HepG2 (cell line): ENCODE data around the gene SVOP. TPM values are rescaled to one million over a fixed set of nuclear protein-coding genes. Genes with fewer than 3 reads are reported as not detected.

Source experiments
- ARID5B ChIP-seq: IDR thresholded peaks from 2 replicates; pipeline ENCODE4 v1.4.0; 2020; ENCODE audit warnings: mild to moderate bottlenecking, missing genetic modification reagents
- ATF5 ChIP-seq: sonication (generic); formaldehyde crosslinking; IDR thresholded peaks from 2 replicates; pipeline ENCODE4 v1.4.0; 2020; ENCODE audit warnings: mild to moderate bottlenecking, low read depth, missing genetic modification reagents
- CREB1 ChIP-seq, 2 experiments: fragments of 450-650 bp in 1 of 2; IDR thresholded peaks; 2 replicates each; pipeline ENCODE4 v1.6.1; 2016 to 2017; ENCODE audit warnings: control low read depth in 1 of 2, mild to moderate bottlenecking in 1 of 2, missing compliant biosample characterization in 1 of 2, missing genetic modification characterization in 1 of 2
- CREB3 ChIP-seq: sonication (generic); formaldehyde crosslinking; IDR thresholded peaks from 2 replicates; pipeline ENCODE4 v1.5.0; 2020; ENCODE audit warnings: missing genetic modification reagents
- CREM ChIP-seq, 2 experiments: sonication (generic) in 1 of 2; formaldehyde crosslinking in 1 of 2; IDR thresholded peaks; 2 replicates each; pipeline versions ENCODE4 v1.4.0 to v1.6.1; 2016 to 2020; ENCODE audit warnings: antibody characterized with exemption in 1 of 2, mild to moderate bottlenecking in 1 of 2, missing genetic modification reagents in 1 of 2
- FOXK2 ChIP-seq: fragments of 450-650 bp; IDR thresholded peaks from 2 replicates; pipeline ENCODE4 v1.6.1; 2016
- GABPA ChIP-seq, 2 experiments: IDR thresholded peaks; 2 replicates each; pipeline ENCODE4 v1.6.1; 2011 to 2016; ENCODE audit warnings: low read depth in 2 of 2, low read length in 1 of 2, missing biosample characterization in 1 of 2, missing genetic modification characterization in 1 of 2
- ISL2 ChIP-seq: sonication (generic); formaldehyde crosslinking; IDR thresholded peaks from 2 replicates; pipeline ENCODE4 v1.5.0; 2020; ENCODE audit warnings: missing genetic modification reagents
- NFYC ChIP-seq: IDR thresholded peaks from 2 replicates; pipeline ENCODE4 v1.6.1; 2016; ENCODE audit warnings: missing genetic modification reagents, missing compliant biosample characterization
- PBX3 ChIP-seq: sonication (generic); formaldehyde crosslinking; IDR thresholded peaks from 2 replicates; pipeline ENCODE4 v1.8.1; 2023; ENCODE audit warnings: missing genetic modification reagents, inconsistent platforms, borderline replicate concordance
- REPIN1 ChIP-seq: sonication (generic); formaldehyde crosslinking; IDR thresholded peaks from 2 replicates; pipeline ENCODE4 v1.8.0; 2022; ENCODE audit warnings: missing genetic modification reagents, low read depth, mild to moderate bottlenecking, borderline replicate concordance
- RFX1 ChIP-seq: fragments of 450-650 bp; IDR thresholded peaks from 2 replicates; pipeline ENCODE4 v1.6.1; 2017
- SMARCE1 ChIP-seq: fragments of 450-650 bp; IDR thresholded peaks from 2 replicates; pipeline ENCODE4 v1.6.1; 2017; ENCODE audit warnings: borderline replicate concordance
- SSRP1 ChIP-seq: IDR thresholded peaks from 2 replicates; pipeline ENCODE4 v1.6.1; 2016; ENCODE audit warnings: control low read depth
- THYN1 ChIP-seq: sonication (generic); formaldehyde crosslinking; IDR thresholded peaks from 2 replicates; pipeline ENCODE4 v1.8.1; 2023; ENCODE audit warnings: low read depth, mild to moderate bottlenecking, moderate library complexity, missing genetic modification reagents, borderline replicate concordance
- ZBTB3 ChIP-seq: sonication (generic); formaldehyde crosslinking; IDR thresholded peaks from 2 replicates; pipeline ENCODE4 v1.4.0; 2020; ENCODE audit warnings: low read depth, mild to moderate bottlenecking, moderate library complexity, missing genetic modification reagents, borderline replicate concordance
- ZBTB43 ChIP-seq: sonication (generic); formaldehyde crosslinking; conservative IDR thresholded peaks from 2 replicates; pipeline ENCODE4 v1.4.0; 2020; ENCODE audit warnings: missing genetic modification reagents
- ZFP1 ChIP-seq: IDR thresholded peaks from 2 replicates; pipeline ENCODE4 v1.6.1; 2016
- ZNF232 ChIP-seq: sonication (generic); formaldehyde crosslinking; IDR thresholded peaks from 2 replicates; pipeline ENCODE4 v1.4.0; 2020; ENCODE audit warnings: missing genetic modification reagents, borderline replicate concordance
- ZNF317 ChIP-seq: sonication (generic); formaldehyde crosslinking; IDR thresholded peaks from 2 replicates; pipeline ENCODE4 v1.5.0; 2020; ENCODE audit warnings: mild to moderate bottlenecking, missing genetic modification reagents
- ZNF431 ChIP-seq: sonication (generic); formaldehyde crosslinking; IDR thresholded peaks from 2 replicates; pipeline ENCODE4 v1.9.0; 2022; ENCODE audit warnings: missing genetic modification reagents, low read depth, mild to moderate bottlenecking, borderline replicate concordance
- ZNF816 ChIP-seq: sonication (generic); formaldehyde crosslinking; IDR thresholded peaks from 2 replicates; pipeline ENCODE4 v1.8.0; 2022; ENCODE audit warnings: missing genetic modification reagents, mild to moderate bottlenecking, borderline replicate concordance
- polyA plus RNA-seq, 8 experiments: library from polyadenylated mRNA; depleted of rRNA in 3 of 8; stranded (reverse) in 7 of 8; unstranded in 1 of 8; fragments of >200 nt; fragmentation: Illumina TruSeq in 4 of 8; extraction: Trizol in 4 of 8; gene quantifications; 2 replicates each; pipeline versions ENCODE4 v1.2.1 to v1.2.3, GENCODE V29; 2011 to 2016; ENCODE audit warnings: low read depth in 4 of 8, missing spikeins in 1 of 8, mixed read lengths in 1 of 8; ENCODE audit not compliant: insufficient read depth in 1 of 8
- total RNA-seq, 5 experiments: library from RNA; depleted of rRNA; stranded (reverse); fragments of >200 nt; fragmentation: Illumina TruSeq; extraction: Trizol; gene quantifications; 2 replicates each; pipeline ENCODE4 v1.2.3, GENCODE V29; 2016; ENCODE audit warnings: low read depth in 1 of 5

SVOP gene
- total and polyA plus RNA-seq, 2 of the 13 experiments (the other 11 are each of a cell fraction or from before 2014, with no cell fraction given) = not detected

- TF ChIP-seq REPIN1 (CRISPR knock-in tag) (peak; percentile 19; the same call in 1 of the 2 replicates), ATF5 (CRISPR knock-in tag) (no peak), RFX1 (no peak), FOXK2 (no peak), ARID5B (CRISPR knock-in tag) (peak; percentile 32; the same call in 1 of the 2 replicates), ZBTB3 (CRISPR knock-in tag) (no peak), SMARCE1 (no peak), ISL2 (CRISPR knock-in tag) (peak; percentile 47; the same call in 1 of the 2 replicates), CREB3 (CRISPR knock-in tag) (no peak), PBX3 (CRISPR knock-in tag) (no peak), NFYC (CRISPR knock-in tag) (no peak), GABPA (IDR thresholded peaks at IDR 0.05; ENCODE audit: low read depth, low read length) (no peak), GABPA (CRISPR knock-in tag; IDR thresholded peaks at IDR 0.05; ENCODE audit: low read depth) (no peak), ZNF431 (CRISPR knock-in tag) (no peak), ZNF816 (no peak), ZFP1 (CRISPR knock-in tag) (no peak), SSRP1 (CRISPR knock-in tag) (0 out of 2 replicates have a peak, but pooled peaks have one; percentile 21), CREB1 (IDR thresholded peaks at IDR 0.05) (no peak), CREB1 (CRISPR knock-in tag; IDR thresholded peaks at IDR 0.05) (peak; percentile 19; the same call in 1 of the 2 replicates), THYN1 (CRISPR knock-in tag) (no peak), ZNF317 (CRISPR knock-in tag) (no peak), CREM (IDR thresholded peaks at IDR 0.05) (0 out of 2 replicates have a peak, but pooled peaks have one; percentile 28), CREM (CRISPR knock-in tag; IDR thresholded peaks at IDR 0.05) (no peak), ZBTB43 (CRISPR knock-in tag) (no peak), ZNF232 (no peak)
Observed at GRCh38 chr12:109065154-109065852, 44.4 kb upstream of the SVOP start (continued).
